ENCODE measurements around the gene SLC25A6.

GRCh38 chrX:1434871-1435240 is 42.9 kb upstream of the SLC25A6 start:
- TF ChIP-seq CTCF (IDR thresholded peaks at IDR 0.05) (no peak), POLR2A (IDR thresholded peaks at IDR 0.05) (no peak)

Data from esophagus squamous epithelium (tissue), 4 donors.